NCI-H510A treated with DMSO at 0.1 percent for 48 hours (cell line): ENCODE data around the gene SOST.
A peak's percentile ranks its signal among the peaks of the same experiment; 100 is the strongest.

Source experiments
- DNase-seq: peaks from one replicate; lab custom pipeline; 2025; lab: John Stamatoyannopoulos, UW

The SOST gene

DNA sequence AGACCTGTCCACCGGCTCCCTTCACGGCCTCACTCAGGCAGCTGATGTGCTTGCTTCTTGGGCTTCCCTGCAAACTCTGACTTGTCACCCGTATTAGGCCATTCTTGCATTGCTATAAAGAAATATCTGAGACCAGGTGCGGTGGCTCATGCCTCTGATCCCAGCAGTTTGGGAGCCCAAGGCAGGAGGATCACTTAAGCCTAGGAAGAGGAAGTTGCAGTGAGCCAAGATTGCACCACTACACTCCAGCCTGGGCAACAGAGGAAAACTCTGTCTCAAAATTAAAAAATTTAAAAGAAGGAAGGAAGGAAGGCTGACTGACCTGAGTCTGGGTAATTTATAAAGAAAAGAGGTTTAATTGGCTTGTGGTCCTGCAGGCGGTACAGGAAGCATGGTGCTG lies 17.0 kb downstream of the SOST start:
- DNase-seq = no peak

DNA sequence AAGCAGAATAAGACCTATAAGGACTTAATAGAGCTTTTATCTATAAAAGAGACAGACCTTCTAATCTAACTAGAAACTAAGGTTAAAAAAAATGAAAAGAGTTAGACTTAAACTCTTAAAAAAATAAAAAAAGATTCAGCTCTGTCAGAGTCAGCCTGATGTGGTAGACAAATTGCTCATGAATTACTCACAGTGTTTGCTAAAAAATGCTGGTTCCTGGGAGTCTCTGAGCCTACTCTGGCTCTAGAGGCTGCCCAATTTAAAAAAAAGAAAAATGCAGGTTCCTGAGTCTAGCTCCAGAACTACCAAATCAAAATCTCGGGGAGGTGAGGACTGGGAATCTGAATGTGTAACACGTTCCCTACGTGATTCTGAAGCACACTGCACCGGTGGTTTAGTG lies 18.1 kb downstream of the SOST start:
- DNase-seq = no peak

DNA sequence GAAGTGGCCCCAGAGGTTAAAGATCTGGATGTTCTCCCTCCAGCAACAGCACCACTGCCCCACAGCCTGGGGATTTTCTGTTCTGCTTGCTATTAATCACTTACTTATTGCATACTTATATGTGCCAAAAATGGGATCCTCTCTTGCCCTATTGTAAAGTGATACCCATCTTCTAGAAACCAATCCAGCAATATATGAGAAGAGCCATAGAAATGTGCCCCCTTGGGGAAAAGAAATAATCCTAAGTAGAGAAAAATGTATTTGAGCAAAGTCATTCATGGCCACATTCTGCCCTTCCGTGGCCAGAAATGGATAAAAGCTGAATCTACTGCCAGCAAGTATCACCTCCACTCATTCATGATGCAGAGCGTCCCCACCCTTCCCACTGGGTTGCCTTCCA lies 20.9 kb downstream of the SOST start:
- DNase-seq = no peak

DNA sequence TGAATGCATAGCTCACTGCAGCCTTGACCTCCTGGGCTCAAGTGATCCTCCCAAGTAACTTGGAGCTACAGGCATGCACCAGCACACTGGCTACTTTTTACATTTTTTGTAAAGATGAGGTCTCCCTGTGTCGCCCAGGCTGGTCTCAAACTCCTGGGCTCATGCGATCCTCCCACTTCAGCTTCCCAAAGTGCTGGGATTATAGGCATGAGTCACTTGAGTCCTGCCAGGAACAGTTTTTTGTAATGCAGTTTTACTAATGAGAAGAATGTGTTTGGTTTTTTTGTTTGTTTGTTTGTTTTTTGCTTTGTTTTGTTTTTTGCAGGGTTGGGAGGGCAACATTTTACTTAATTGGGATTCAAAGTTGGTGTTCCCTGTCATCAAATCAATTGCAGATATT lies 22.2 kb downstream of the SOST start:
- DNase-seq = no peak

DNA sequence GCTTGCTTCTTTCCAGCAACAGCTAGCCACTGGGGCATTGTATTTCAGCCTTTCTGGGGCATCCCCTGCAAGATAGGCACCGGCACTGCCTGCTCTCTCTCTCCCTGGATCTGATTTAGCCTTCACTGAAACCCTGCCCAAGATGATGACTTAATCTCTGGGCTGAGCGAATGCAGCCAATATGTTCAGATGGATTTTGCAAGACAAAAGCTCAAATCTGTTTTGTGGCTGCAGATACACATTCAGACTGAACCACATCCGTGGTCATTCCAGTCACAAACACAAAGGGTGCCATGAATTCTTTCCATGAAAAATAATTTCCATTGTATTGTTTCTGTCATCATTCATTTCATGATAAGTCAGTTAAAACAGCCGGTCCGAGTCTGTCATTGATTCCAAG lies 24.2 kb downstream of the SOST start:
- no peak for DNase-seq

DNA sequence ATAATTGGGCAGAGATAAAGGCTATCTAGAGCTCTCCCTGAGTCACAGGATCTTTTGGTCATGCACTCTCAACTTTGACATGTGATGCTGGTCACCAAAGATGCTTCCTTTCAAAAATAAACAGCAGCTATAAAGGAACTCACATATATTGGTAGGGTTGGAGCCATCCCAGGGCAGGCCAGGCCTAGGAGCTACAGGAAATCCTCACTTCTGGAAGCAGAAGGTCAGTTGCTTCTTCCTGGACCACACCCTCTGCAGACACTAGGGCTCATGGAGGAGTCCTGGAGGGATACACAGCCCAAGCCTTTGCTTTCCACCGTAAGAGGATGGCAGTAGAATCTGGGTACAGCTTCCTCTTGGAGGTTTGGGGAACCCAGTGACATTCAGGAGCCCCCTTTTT lies 24.6 kb downstream of the SOST start:
- DNase-seq = no peak

DNA sequence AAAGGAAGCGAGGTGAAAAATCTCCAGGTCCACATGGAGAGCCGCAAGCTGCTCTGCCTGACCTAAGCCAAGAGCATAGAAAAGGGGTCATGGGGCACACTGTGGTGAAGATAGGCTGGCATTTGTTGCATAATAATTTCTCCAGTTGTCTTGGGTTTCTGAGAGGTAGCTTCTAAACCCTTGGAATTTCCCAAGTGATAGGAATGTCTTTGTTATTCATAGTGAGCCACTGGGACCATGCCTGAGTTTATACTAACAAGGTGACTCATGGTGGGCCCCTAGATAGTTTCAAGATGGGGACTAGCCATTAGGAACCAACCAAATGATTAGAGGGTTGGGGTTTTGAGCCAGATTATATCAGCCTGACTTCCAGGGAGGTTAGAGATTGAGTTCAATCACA lies 25.6 kb downstream of the SOST start:
- DNase-seq = no peak

DNA sequence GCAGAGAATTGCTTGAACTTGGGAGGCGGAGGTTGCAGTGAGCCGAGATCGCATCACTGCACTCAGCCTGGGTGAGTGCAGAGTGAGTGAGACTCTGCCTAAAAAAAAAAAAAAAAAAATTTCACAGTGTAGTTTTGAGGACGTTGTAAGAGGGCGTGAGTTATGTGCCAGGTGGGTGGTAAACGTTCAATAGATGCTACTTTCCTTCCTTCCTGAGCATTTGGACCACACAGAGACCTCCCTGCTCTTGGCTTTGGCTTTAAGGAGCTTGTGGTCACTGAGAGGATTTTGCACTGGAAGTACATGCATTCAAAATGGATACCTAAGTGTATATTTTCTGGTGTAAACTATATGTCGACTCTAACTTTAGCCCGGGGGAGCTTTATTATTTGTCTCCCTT lies 30.5 kb downstream of the SOST start:
- no peak for DNase-seq

DNA sequence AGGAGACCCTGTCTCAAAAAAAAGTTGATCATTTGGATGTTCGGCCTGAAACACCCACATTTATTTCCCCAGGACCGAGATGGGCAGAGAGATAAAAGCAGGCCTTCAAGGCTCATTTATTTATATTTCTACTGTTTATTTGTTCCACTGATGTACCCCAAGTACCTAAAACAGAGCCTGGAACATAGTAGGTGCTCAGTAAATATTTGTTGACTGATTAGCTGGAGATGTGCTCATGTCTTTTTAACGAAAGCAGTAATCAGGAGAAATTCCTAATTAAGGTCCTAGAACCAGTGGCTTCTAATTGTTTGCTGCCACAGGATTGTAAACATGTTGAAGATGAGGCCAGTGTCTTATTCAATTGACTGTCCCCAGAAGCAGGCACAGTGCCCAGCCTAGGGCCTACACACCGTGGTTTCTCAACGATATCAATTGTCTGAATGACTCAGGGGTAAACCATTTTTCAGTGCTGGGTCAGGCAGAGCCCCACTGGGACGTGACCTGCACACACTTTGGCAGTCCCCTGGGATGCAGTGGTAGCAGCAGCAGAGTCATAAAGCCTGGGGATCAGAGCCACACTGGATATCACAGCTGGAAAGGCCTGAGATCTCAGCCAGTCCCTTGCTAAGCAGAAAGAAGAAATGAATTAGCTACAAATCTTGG lies 34.8 kb downstream of the SOST start:
- DNase-seq = no peak

DNA sequence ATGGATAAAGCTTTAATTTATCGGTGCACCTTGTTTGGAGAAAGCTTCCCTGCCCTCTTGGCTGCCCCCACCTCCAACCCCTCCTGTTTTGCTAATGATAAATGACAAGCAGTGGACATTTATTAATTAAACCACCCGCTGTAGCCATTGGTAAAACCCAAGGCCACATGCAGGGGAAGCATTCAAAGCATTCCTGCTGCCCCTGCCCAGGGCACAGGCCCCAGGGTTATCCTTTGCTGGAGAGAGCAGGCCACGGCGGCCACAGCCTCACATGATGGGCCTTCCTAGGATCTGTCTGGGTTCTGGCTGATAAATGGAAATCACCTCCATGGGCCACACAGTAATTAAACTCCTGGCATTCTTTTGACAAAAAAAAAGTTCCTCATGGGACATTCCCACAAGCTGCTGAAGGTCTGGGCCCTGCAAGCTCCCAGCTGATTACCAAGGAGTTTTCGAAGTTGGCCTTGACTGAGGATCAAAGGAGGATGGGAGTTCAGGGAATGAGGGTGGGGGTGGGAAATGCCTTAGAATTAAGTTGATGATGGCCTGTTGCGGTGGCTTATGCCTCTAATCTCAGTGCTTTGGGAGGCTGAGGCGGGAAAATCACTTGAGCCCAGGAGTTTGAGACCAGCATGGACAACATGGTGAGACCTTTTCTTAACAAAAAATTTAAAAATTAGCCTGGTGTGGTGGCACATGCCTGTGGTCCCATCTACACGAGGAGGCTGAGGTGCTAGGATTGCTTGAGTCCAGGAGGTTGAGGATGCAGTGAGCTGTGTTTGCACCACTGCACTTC lies 35.5 kb downstream of the SOST start:
- DNase-seq = no peak

DNA sequence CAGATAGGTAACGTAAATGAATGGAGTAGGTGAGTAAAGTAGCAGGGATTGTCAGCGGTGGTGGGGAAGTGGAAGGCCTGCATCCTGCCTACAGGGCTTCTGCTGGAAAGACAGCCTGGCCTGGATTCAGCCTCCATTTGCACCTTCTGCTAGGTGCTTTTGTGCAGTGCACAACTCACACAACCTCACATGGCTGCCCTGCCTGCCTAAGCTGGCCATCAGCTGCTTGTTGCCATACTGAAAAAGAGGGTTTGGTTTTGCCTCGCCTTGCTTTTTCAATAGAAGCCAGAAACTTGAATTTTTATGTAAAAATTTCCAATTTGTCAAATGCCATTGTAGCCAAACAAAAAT lies 36.3 kb downstream of the SOST start:
- DNase-seq = no peak

DNA sequence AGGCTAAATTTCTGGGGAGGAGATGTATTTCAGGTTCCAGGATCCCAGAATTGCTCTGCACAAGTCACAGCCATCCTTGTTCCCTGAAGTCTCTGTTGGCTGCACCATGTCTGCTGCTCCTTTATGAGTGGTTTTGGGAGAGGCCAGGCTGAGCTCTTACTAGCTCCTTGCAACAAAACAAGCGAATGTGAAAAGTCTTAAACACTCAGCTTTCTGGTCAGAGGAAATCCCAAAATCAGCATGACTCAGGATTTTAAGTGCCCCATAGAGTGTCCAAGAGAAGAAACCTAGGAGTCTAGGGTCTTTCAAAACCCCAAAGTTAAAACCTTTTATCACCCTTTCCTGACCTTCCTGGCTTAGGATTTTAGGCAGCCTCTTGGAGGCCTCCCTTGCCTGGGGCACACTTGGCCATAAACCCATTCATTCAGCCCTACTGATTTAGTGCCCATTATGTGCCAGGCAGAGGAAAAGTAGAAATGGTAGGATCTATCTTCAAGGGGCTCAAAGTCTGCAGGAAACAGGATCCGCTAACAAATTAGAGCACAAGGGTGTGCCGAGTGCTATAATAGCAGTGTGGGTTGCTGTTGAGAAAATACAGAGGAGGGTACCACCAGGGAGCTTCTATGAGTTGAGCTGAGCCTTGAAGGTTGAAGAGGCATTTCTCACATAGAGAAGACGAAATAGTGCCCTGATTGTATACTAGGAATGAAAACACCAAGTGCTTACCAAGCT lies 36.9 kb downstream of the SOST start:
- no peak for DNase-seq

DNA sequence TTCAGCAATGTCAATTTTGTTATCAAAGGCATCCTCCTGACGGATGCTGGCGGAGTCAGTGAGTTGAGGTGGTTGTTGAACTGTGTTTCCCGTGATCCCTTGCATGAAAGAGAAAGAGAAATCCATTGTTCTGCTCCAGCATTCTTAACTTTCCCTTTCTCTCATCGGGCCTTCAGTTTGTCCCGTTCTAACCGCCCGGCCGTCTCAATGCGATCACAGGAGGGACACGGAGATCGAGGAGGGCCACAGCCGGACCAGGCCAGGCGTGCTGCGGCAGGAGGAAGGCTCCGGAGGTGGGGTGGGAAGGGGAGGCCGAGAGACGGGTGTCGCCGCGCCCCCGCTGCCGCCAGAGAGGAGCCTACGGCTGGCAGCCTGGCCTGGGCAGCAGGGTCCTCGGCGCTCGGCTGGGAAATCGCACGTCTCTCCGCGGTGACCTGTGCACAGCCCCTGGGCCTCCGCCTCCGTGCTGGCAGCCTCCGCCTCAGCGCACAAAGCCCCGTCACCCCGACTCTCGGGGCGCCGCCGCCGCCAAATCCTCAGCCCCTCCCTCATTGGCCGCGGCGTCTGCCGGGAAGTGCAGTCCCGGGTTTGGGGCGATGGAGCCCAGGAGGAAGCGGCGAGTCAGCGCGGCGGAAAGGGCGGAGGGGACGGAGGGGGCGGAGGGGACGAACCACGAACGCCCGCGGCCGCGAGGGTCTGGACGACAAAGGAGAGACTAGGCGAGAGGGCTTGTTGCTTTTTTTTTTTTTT lies 38.1 kb downstream of the SOST start:
- peak; percentile 16 for DNase-seq

DNA sequence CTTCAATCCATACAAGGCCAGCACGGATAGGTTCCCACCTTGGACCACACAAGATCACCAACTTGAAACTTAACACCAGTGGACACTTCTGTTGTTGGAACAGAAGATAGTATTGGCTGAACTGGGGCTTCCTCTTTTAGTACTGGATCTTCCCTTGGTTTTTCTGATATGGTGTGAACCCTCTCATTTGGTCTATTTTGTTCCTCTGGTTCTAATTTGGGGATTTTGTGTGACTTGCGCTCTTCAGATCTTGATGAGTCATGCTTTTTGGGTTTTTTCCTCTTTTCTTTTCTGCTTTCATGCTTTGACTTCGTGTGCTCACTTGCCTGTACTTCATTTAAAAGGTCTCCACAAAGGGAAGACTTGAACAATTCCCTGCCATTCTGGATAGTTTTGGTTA lies 39.0 kb downstream of the SOST start:
- DNase-seq = no peak

DNA sequence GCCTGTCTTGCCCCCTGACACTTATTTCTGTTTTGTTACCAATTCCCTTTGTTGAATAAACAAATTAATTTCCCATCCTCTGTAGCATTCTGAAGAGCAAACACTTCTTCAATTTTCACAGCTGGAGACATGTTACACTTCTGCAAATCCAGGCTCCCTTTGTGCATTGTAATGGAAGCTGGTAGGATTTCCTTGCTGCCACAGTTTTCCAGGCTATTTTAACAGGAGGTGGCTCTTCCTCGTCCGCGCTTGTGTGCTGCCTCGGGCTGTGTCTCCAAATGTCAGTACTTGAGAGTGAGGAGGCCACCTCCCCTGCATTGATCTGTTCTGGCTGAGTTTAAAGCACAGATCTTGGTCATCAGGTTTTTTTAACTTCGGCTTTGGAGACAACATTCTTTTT lies 40.0 kb downstream of the SOST start:
- no peak for DNase-seq

DNA sequence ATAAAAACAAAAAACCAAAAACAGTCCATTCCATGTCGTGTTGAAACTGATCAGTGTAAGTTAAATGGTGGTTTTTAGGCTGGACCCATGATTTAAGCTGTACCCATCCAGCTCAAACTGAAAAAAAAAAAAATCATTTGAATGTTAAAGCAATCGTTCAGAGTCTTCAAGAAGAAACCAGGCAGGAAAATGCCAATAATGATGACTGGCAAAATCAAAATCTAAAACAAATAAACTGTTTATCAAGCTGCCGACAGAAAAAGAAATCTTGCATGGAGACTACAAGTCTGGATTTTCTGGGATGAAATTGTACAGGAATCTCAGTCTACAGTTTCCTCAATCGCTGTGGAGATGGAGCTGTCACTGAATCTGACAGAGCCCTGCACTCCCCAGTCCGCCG lies 40.7 kb downstream of the SOST start:
- DNase-seq = no peak

DNA sequence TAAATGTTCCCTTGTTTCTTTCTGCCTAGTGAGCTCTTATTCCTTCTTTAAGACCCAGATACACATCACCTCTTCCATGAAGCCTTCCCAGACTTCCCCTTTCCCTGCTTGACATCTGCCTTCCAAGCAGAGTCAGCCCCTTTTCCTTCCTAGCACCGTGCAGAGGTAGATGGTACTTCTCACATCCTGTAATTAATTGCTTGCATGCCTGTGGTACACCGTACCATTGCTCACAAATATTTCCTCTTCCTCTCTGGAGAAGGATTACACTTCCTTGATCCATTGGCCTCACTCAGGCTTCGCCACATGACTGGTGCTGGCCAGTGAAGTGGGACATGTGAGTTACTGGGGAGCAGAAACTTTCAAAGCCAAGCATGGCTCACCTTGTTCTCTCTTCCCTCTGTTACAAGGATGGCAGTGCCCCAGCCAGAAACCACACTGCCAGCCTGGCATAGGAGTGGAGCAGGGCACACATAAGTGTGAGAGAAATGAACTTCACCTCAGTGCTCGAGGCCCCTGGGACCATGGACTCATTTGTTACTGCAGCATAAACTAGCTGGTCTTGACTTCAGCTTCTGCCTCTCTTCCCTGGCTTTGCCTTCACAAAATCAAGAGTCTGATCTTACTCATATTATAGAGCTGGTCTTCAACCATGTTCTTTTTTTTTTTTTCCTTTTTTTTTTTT lies 44.0 kb downstream of the SOST start:
- no peak for DNase-seq

DNA sequence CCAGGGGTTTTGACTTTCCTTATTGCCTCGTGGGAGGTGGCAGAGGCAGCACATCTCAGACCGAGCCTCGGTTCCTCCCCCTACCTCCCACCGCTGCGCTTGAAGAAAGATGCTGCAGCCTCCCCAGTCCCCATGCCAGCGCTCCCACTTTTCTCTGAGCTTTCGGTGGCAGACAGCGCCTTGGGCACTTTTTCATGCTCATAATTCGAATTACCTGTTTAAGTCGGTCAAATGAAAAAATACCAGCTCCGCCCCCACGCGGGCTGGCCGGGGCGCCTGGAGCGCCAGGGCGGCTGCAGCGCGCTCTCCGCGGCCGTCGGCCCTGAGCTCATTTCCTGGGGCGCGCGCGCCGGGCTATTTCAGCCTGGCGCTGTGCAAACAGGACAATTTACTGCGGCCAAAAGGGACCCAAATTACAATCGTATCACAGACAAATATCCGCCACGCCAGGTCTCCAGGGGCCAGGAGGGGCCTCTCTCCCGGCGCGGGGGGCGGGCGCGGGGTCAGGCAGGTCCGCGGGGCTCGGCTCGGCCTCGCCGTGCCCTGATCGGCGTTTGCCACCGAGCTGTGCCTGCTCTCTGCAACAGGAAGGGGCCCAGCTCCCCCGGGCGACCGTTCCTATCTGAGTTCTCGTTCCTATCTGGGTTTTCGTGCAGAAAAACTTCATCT lies 45.0 kb downstream of the SOST start:
- DNase-seq = no peak

DNA sequence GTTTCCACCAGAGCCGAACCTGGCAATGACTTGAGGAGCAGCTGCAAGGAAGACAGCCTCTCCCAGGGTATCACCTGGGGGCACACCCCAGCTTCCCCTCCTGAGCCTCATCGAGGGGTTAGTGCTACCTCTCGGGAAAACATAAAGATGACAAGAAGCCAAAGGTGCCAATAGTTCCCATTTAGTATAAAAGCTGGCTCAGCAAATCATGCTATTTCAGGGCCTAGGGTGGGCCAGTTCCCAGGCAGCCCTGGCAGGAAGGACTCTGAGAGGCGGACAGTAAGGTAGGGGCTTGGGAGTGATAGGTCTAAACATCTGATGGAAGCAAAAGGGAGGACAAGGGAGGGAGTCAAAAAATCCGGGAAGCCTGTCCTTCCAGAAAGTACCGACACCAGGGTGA lies 46.2 kb downstream of the SOST start:
- no peak for DNase-seq

DNA sequence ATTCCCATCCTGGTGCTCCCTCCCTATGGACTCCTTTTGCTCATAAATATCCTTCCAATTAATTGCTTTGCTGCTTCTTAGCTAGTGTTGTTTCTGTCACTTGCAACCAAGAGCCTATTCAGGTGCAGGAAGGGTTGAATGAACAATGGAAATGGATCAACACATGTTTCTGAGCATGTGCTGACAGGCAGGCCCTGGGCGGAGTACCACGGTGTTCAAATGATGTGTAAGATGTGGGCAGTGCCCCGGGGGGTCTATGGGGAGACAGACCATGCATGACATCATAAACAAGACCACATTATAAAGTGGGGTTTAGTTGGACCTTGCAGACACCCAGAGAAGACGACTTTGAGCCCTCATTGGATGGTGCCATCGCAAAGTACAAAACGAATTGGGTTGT lies 48.5 kb downstream of the SOST start:
- no peak for DNase-seq

DNA sequence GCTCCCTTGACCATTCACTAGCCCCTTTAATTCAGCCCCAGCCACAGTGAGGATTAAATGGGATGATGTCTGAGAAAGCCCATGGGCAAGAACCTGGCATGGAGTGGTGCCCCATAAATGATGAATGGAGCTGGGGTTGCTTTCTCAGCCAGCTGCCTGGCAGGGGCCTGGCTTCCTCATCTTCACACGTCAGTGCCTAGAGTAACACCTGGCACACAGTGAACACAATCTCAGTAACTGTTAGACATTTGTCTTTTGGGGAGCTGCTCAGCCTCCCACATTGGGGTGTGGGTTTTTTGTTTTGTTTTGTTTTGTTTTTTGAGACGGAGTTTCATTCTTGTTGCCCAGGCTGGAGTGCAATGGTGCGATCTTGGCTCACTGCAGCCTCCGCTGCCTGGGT lies 49.4 kb downstream of the SOST start:
- no peak for DNase-seq

DNA sequence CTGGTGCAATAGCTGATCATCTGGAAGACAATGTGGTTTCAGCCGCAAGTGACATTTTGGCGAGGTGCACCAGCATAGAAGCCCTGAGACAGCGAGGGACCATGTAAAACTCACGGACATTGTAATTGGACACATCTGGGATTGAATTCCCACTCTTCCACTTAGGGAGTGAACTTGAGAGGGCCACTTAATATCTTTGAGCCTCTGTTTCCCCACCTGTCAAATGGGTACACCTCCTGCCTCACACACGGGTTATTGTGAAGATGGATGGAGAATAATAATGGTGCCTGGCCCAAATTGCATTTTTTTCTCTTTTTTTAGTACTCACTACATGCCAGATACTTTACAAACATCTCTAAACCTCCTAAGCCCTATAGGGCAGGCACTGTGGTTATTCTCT lies 51.4 kb downstream of the SOST start:
- DNase-seq = no peak
